ENCODE measurements around the gene GDPD3. TPM values are rescaled to one million over a fixed set of nuclear protein-coding genes. Genes with fewer than 3 reads are reported as not detected.
A peak's percentile ranks its signal among the peaks of the same experiment; 100 is the strongest.

The GDPD3 gene
- total RNA-seq, 1 experiment from 2014 or later, result 3.8 TPM

- Histone ChIP-seq H4K20me1 (ENCODE audit: control insufficient read depth, insufficient read depth, insufficient read length) (no peaks in the 10 kb centered on the region), H4K91ac (ENCODE audit: insufficient read length, low read depth, low read length) (no peak overlapping the region), H3K23me2 (ENCODE audit: insufficient read length, low read depth, low read length, poor library complexity, severe bottlenecking) (peaks cover 3% of the 10 kb centered on the region), H3K27me3 (ENCODE audit: insufficient read depth, low read length) (no peaks in the 10 kb centered on the region), H3K4me2 (ENCODE audit: insufficient read depth, insufficient read length, low read length) (no peak overlapping the region), H2BK20ac (ENCODE audit: low read depth, low read length, poor library complexity, severe bottlenecking) (no peak overlapping the region), H3K79me2 (ENCODE audit: insufficient read depth, low read length) (no peaks in the 10 kb centered on the region), H4K8ac (replicated peaks; ENCODE audit: insufficient read length, low read depth, low read length) (no peak overlapping the region), H2BK120ac (ENCODE audit: low read depth, low read length, poor library complexity, severe bottlenecking) (no peak overlapping the region), H3T11ph (ENCODE audit: low read length) (no peak overlapping the region), H3K18ac (ENCODE audit: insufficient read length, low read depth, low read length) (no peak overlapping the region), H3K9me3 (ENCODE audit: control insufficient read depth, low read depth, low read length) (no peaks in the 10 kb centered on the region), H3K27ac (ENCODE audit: insufficient read length, low read depth, low read length) (no peak overlapping the region), H3K9ac (ENCODE audit: extremely low read depth, insufficient read length, low read length) (no peak overlapping the region), H3K14ac (ENCODE audit: insufficient read depth, low read length) (no peak overlapping the region), H3K4me1 (ENCODE audit: insufficient read depth, low read length) (no peaks in the 10 kb centered on the region), H3K56ac (ENCODE audit: insufficient read length, low read depth, low read length) (peak overlapping the region; percentile 82), H3K23ac (ENCODE audit: insufficient read length, low read depth, low read length) (no peak overlapping the region), H2AK5ac (ENCODE audit: insufficient read length, low read length) (no peak overlapping the region), H3K4ac (ENCODE audit: low read depth, low read length) (no peak overlapping the region), H3K79me1 (ENCODE audit: insufficient read depth, low read depth, low read length, poor library complexity, severe bottlenecking) (no peaks in the 10 kb centered on the region), H2BK5ac (ENCODE audit: insufficient read length, low read length) (no peak overlapping the region), H2BK12ac (ENCODE audit: insufficient read length, low read depth, low read length) (no peak overlapping the region), H2AFZ (ENCODE audit: low read length) (no peak overlapping the region), H2BK15ac (ENCODE audit: low read depth, low read length) (no peak overlapping the region), H4K5ac (ENCODE audit: insufficient read length, low read depth, low read length) (no peak overlapping the region)
- Mint-ChIP-seq H3K27me3 (ENCODE audit: low read depth) (peaks cover 2% of the 10 kb centered on the region), H3K4me3 (no peak overlapping the region), H3K36me3 (ENCODE audit: insufficient read depth in 1 of 3, low read depth in 3 of 3) (no peaks in the 10 kb centered on the region), H3K9me3 (no peaks in the 10 kb centered on the region), H3K27ac (no peak overlapping the region), H3K4me1 (no peaks in the 10 kb centered on the region)
- DNase-seq, result no peak
- TF ChIP-seq CTCF (conservative IDR thresholded peaks at IDR 0.05), result no peak
- no CpG with 5 or more reads among the region's 13 CpGs for WGBS (ENCODE audit: extremely low coverage, insufficient read length, low lambda C conversion rate)
Observed at GRCh38 chr16:30139583-30140481, 26.5 kb upstream of the GDPD3 start.

Measured in H9 (cell line).